ENCODE results near the gene SORBS2.
A peak's percentile ranks its signal among the peaks of the same experiment; 100 is the strongest.

SORBS2 gene

GRCh38 chr4:185644408-185644807 lies 167.6 kb downstream of the SORBS2 start:
- Histone ChIP-seq H3K36me3 (ENCODE audit: insufficient read depth, low read length) (peaks cover 41% of the 10 kb centered on the region), H3K4me3 (ENCODE audit: low read depth in 1 of 2, low read length in 2 of 2) (no peak overlapping the region), H3K4me1 (ENCODE audit: insufficient read depth, low read length) (peaks cover 17% of the 10 kb centered on the region), H3K9ac (ENCODE audit: low read length) (no peak overlapping the region), H3K27ac (ENCODE audit: low read depth, low read length) (no peak overlapping the region), H3K9me3 (ENCODE audit: low read length) (no peaks in the 10 kb centered on the region), H3K27me3 (ENCODE audit: control insufficient read depth in 1 of 2, insufficient read depth in 2 of 2, low read length in 2 of 2) (no peaks in the 10 kb centered on the region)

- Histone ChIP-seq H3K4me1 (ENCODE audit: insufficient read depth, low read length) (peaks cover 11% of the 10 kb centered on the region), H3K27me3 (ENCODE audit: control insufficient read depth in 1 of 2, insufficient read depth in 2 of 2, low read length in 2 of 2) (no peaks in the 10 kb centered on the region), H3K9me3 (ENCODE audit: low read length) (no peaks in the 10 kb centered on the region), H3K27ac (ENCODE audit: low read depth, low read length) (no peak overlapping the region), H3K36me3 (ENCODE audit: insufficient read depth, low read length) (peaks cover 35% of the 10 kb centered on the region), H3K9ac (ENCODE audit: low read length) (no peak overlapping the region), H3K4me3 (ENCODE audit: low read depth in 1 of 2, low read length in 2 of 2) (no peak overlapping the region)
These were observed 169.1 kb downstream of the SORBS2 start for GRCh38 chr4:185642907-185643306.

- Histone ChIP-seq H3K36me3 (ENCODE audit: insufficient read depth, low read length) (peaks cover 24% of the 10 kb centered on the region), H3K9me3 (ENCODE audit: low read length) (no peaks in the 10 kb centered on the region), H3K4me3 (ENCODE audit: low read depth in 1 of 2, low read length in 2 of 2) (no peak overlapping the region), H3K9ac (ENCODE audit: low read length) (no peak overlapping the region), H3K27ac (ENCODE audit: low read depth, low read length) (peak overlapping the region; percentile 19), H3K4me1 (ENCODE audit: insufficient read depth, low read length) (peaks cover 11% of the 10 kb centered on the region), H3K27me3 (ENCODE audit: control insufficient read depth in 1 of 2, insufficient read depth in 2 of 2, low read length in 2 of 2) (no peaks in the 10 kb centered on the region)
These were observed 171.0 kb downstream of the SORBS2 start for GRCh38 chr4:185640811-185641675.

GRCh38 chr4:185638548-185639301 lies 173.3 kb downstream of the SORBS2 start:
- H3K4me3 ChIP-seq (ENCODE audit: low read depth in 1 of 2, low read length in 2 of 2): no peak overlapping the region
- peak overlapping the region; percentile 41 for H3K27ac ChIP-seq (ENCODE audit: low read depth, low read length)
- H3K9me3 ChIP-seq (ENCODE audit: low read length): no peaks in the 10 kb centered on the region
- H3K9ac ChIP-seq (ENCODE audit: low read length): no peak overlapping the region
- peaks cover 11% of the 10 kb centered on the region for H3K4me1 ChIP-seq (ENCODE audit: insufficient read depth, low read length)
- peaks cover 7% of the 10 kb centered on the region for H3K36me3 ChIP-seq (ENCODE audit: insufficient read depth, low read length)
- H3K27me3 ChIP-seq (ENCODE audit: control insufficient read depth in 1 of 2, insufficient read depth in 2 of 2, low read length in 2 of 2): no peaks in the 10 kb centered on the region

- H3K4me3 ChIP-seq (ENCODE audit: low read depth in 1 of 2, low read length in 2 of 2): no peak overlapping the region
- H3K4me1 ChIP-seq (ENCODE audit: insufficient read depth, low read length): peaks cover 11% of the 10 kb centered on the region
- H3K9ac ChIP-seq (ENCODE audit: low read length): no peak overlapping the region
- no peak overlapping the region for H3K27ac ChIP-seq (ENCODE audit: low read depth, low read length)
- no peaks in the 10 kb centered on the region for H3K27me3 ChIP-seq (ENCODE audit: control insufficient read depth in 1 of 2, insufficient read depth in 2 of 2, low read length in 2 of 2)
- peaks cover under 1% of the 10 kb centered on the region for H3K36me3 ChIP-seq (ENCODE audit: insufficient read depth, low read length)
- no peaks in the 10 kb centered on the region for H3K9me3 ChIP-seq (ENCODE audit: low read length)
These were observed 173.9 kb downstream of the SORBS2 start for GRCh38 chr4:185638093-185638492.

- H3K36me3 ChIP-seq (ENCODE audit: insufficient read depth, low read length): no peaks in the 10 kb centered on the region
- no peak overlapping the region for H3K9ac ChIP-seq (ENCODE audit: low read length)
- peaks cover 11% of the 10 kb centered on the region for H3K4me1 ChIP-seq (ENCODE audit: insufficient read depth, low read length)
- no peak overlapping the region for H3K4me3 ChIP-seq (ENCODE audit: low read depth in 1 of 2, low read length in 2 of 2)
- H3K27ac ChIP-seq (ENCODE audit: low read depth, low read length): no peak overlapping the region
- no peaks in the 10 kb centered on the region for H3K27me3 ChIP-seq (ENCODE audit: control insufficient read depth in 1 of 2, insufficient read depth in 2 of 2, low read length in 2 of 2)
- no peaks in the 10 kb centered on the region for H3K9me3 ChIP-seq (ENCODE audit: low read length)
These were observed 174.7 kb downstream of the SORBS2 start for GRCh38 chr4:185637163-185637875.

GRCh38 chr4:185634066-185634652 lies 177.8 kb downstream of the SORBS2 start:
- no peaks in the 10 kb centered on the region for H3K9me3 ChIP-seq (ENCODE audit: low read length)
- H3K9ac ChIP-seq (ENCODE audit: low read length): no peak overlapping the region
- no peaks in the 10 kb centered on the region for H3K4me1 ChIP-seq (ENCODE audit: insufficient read depth, low read length)
- no peaks in the 10 kb centered on the region for H3K36me3 ChIP-seq (ENCODE audit: insufficient read depth, low read length)
- H3K4me3 ChIP-seq (ENCODE audit: low read depth in 1 of 2, low read length in 2 of 2): no peak overlapping the region
- no peaks in the 10 kb centered on the region for H3K27me3 ChIP-seq (ENCODE audit: control insufficient read depth in 1 of 2, insufficient read depth in 2 of 2, low read length in 2 of 2)
- no peak overlapping the region for H3K27ac ChIP-seq (ENCODE audit: low read depth, low read length)

GRCh38 chr4:185626798-185627197 lies 185.2 kb downstream of the SORBS2 start:
- Histone ChIP-seq H3K27me3 (ENCODE audit: control insufficient read depth in 1 of 2, insufficient read depth in 2 of 2, low read length in 2 of 2) (no peaks in the 10 kb centered on the region), H3K4me1 (ENCODE audit: insufficient read depth, low read length) (no peaks in the 10 kb centered on the region), H3K9ac (ENCODE audit: low read length) (no peak overlapping the region), H3K36me3 (ENCODE audit: insufficient read depth, low read length) (peaks cover 61% of the 10 kb centered on the region), H3K27ac (ENCODE audit: low read depth, low read length) (no peak overlapping the region), H3K4me3 (ENCODE audit: low read depth in 1 of 2, low read length in 2 of 2) (no peak overlapping the region), H3K9me3 (ENCODE audit: low read length) (no peaks in the 10 kb centered on the region)

- H3K36me3 ChIP-seq (ENCODE audit: insufficient read depth, low read length): peaks cover 61% of the 10 kb centered on the region
- H3K4me1 ChIP-seq (ENCODE audit: insufficient read depth, low read length): no peaks in the 10 kb centered on the region
- no peak overlapping the region for H3K4me3 ChIP-seq (ENCODE audit: low read depth in 1 of 2, low read length in 2 of 2)
- no peaks in the 10 kb centered on the region for H3K9me3 ChIP-seq (ENCODE audit: low read length)
- H3K9ac ChIP-seq (ENCODE audit: low read length): no peak overlapping the region
- H3K27ac ChIP-seq (ENCODE audit: low read depth, low read length): no peak overlapping the region
- no peaks in the 10 kb centered on the region for H3K27me3 ChIP-seq (ENCODE audit: control insufficient read depth in 1 of 2, insufficient read depth in 2 of 2, low read length in 2 of 2)
These were observed 186.5 kb downstream of the SORBS2 start for GRCh38 chr4:185625503-185625902.

- no peak overlapping the region for H3K9ac ChIP-seq (ENCODE audit: low read length)
- no peak overlapping the region for H3K4me3 ChIP-seq (ENCODE audit: low read depth in 1 of 2, low read length in 2 of 2)
- no peaks in the 10 kb centered on the region for H3K4me1 ChIP-seq (ENCODE audit: insufficient read depth, low read length)
- no peaks in the 10 kb centered on the region for H3K9me3 ChIP-seq (ENCODE audit: low read length)
- no peak overlapping the region for H3K27ac ChIP-seq (ENCODE audit: low read depth, low read length)
- peaks cover 70% of the 10 kb centered on the region for H3K36me3 ChIP-seq (ENCODE audit: insufficient read depth, low read length)
- no peaks in the 10 kb centered on the region for H3K27me3 ChIP-seq (ENCODE audit: control insufficient read depth in 1 of 2, insufficient read depth in 2 of 2, low read length in 2 of 2)
These were observed 187.8 kb downstream of the SORBS2 start for GRCh38 chr4:185624259-185624589.

Measured in muscle layer of colon (tissue), 2 donors.